Renal pelvis (tissue), 4 donors: ENCODE measurements around the gene G3BP2. TPM values are rescaled to one million over a fixed set of nuclear protein-coding genes. Genes with fewer than 3 reads are reported as not detected.
A peak's percentile ranks its signal among the peaks of the same experiment; 100 is the strongest.

Source experiments
- DNase-seq: peaks from one replicate; pipeline ENCODE4 v3.0.0-alpha.2; 2013
- polyA plus RNA-seq, 3 donors: library from polyadenylated mRNA; unstranded; fragments of 120-200 nt; gene quantifications; one replicate each; pipeline ENCODE4 v1.2.1, GENCODE V29; 2013; ENCODE audit not compliant: insufficient read length in 3 of 3

The G3BP2 gene
- polyA plus RNA-seq, 3 donors, result 146 to 172 (median 149) TPM

GRCh38 chr4:75654905-75655304, 18.3 kb downstream of the G3BP2 start:
- no peak for DNase-seq

- DNase-seq, result no peak
These were observed 19.2 kb downstream of the G3BP2 start for GRCh38 chr4:75653845-75654503.

GRCh38 chr4:75644095-75644494, 29.1 kb downstream of the G3BP2 start:
- DNase-seq, result no peak

- DNase-seq, result no peak
These were observed 29.6 kb downstream of the G3BP2 start for GRCh38 chr4:75643651-75644050.

- no peak for DNase-seq
These were observed 34.0 kb downstream of the G3BP2 start for GRCh38 chr4:75639124-75639695.

- DNase-seq, result no peak
These were observed 35.4 kb downstream of the G3BP2 start for GRCh38 chr4:75637827-75638226.

- DNase-seq, result peak; percentile 69
These were observed 36.0 kb downstream of the G3BP2 start for GRCh38 chr4:75637176-75637575.

- no peak for DNase-seq
These were observed 38.3 kb downstream of the G3BP2 start for GRCh38 chr4:75634951-75635350.

GRCh38 chr4:75634281-75634680, 38.9 kb downstream of the G3BP2 start:
- DNase-seq, result no peak

GRCh38 chr4:75633846-75634245, 39.4 kb downstream of the G3BP2 start:
- DNase-seq, result no peak

- DNase-seq, result no peak
These were observed 42.3 kb downstream of the G3BP2 start for GRCh38 chr4:75630937-75631329.

GRCh38 chr4:75630174-75630936, 42.9 kb downstream of the G3BP2 start, which contains the start of gene CDKL2:
Gene CDKL2 (minus strand): TSS chr4:75630528. CDS start chr4:75625988, 4,540 bp downstream.
- DNase-seq, result peak; percentile 83

GRCh38 chr4:75629239-75629638, 44.0 kb downstream of the G3BP2 start:
- no peak for DNase-seq

- DNase-seq, result no peak
These were observed 50.2 kb downstream of the G3BP2 start for GRCh38 chr4:75623026-75623425.

- DNase-seq, result no peak
These were observed 51.5 kb downstream of the G3BP2 start for GRCh38 chr4:75621715-75622114.

- no peak for DNase-seq
These were observed 60.9 kb downstream of the G3BP2 start for GRCh38 chr4:75612306-75612705.

- no peak for DNase-seq
These were observed 67.3 kb downstream of the G3BP2 start for GRCh38 chr4:75605928-75606327.

- DNase-seq, result no peak
These were observed 73.6 kb downstream of the G3BP2 start for GRCh38 chr4:75599647-75600046.

GRCh38 chr4:75598390-75598789, 74.8 kb downstream of the G3BP2 start:
- DNase-seq, result no peak

- DNase-seq, result no peak
These were observed 77.2 kb downstream of the G3BP2 start for GRCh38 chr4:75596061-75596460.

GRCh38 chr4:75593393-75593792, 79.8 kb downstream of the G3BP2 start:
- DNase-seq, result no peak
